ENCODE data around the gene SPIRE2. TPM values are rescaled to one million over a fixed set of nuclear protein-coding genes. Genes with fewer than 3 reads are reported as not detected.

SPIRE2 gene
- total and polyA plus RNA-seq, 2 of the 13 experiments (the other 11 are each of a cell fraction or from before 2014, with no cell fraction given): 13.3 to 37.5 TPM

GRCh38 chr16:89831810-89832328 is 3.6 kb downstream of the SPIRE2 start:
- peaks cover 26% of the 10 kb centered on the region for H3K79me2 ChIP-seq (ENCODE audit: insufficient read depth, low read length)
- H3K4me2 ChIP-seq (ENCODE audit: low read depth, low read length): no peak overlapping the region
- intact Hi-C loops (cut with micrococcal nuclease; ENCODE audit: unreplicated experiment): no loop called here
- H3K4me3 ChIP-seq (replicated peaks in 1 of 3; ENCODE audit: insufficient read depth in 1 of 3, low read depth in 2 of 3, low read length in 3 of 3): no peak overlapping the region
- H3K27ac ChIP-seq (ENCODE audit: extremely low read length, insufficient read depth, low read length): no peak overlapping the region
- H3K9me3 ChIP-seq (ENCODE audit: low read length): no peaks in the 10 kb centered on the region
- FAIRE-seq: no peak
- no peak overlapping the region for H2AFZ ChIP-seq (ENCODE audit: low read length)
- ChIA-PET CTCF (ENCODE audit: low intra/inter-chr PET ratio, low total read pairs) (no interaction called here), POLR2A (interaction anchor here (2.8 kb wide), 1 partner anchor 10 kb away, joined by 15 read pairs; no protein-coding TSS in a partner anchor)
- BruUV-seq (replicated peaks): no TSS peak
- no peak overlapping the region for H3K9ac ChIP-seq (ENCODE audit: insufficient read depth, low read depth, low read length)
- H3K4me1 ChIP-seq (ENCODE audit: insufficient read depth, low read length): peaks cover 60% of the 10 kb centered on the region
- no peak for DNase-seq (ENCODE audit: low spot score)
- in situ Hi-C loops (cut with HindIII; ENCODE audit: extremely low pct_ligation_motif_present, low pct_unique_long_range_greater_than_20kb): no loop called here
- TF ChIP-seq RBFOX2 (IDR thresholded peaks at IDR 0.05; ENCODE audit: low read depth, low read length) (peak; percentile 74), AGO2 (optimal IDR thresholded peaks at IDR 0.05; ENCODE audit: low read depth, low read length) (peak; percentile 91), EED (CRISPR knock-in tag; IDR thresholded peaks at IDR 0.05) (0 out of 2 replicates have a peak, but pooled peaks have one; percentile 24), ZFX (CRISPR knock-in tag; IDR thresholded peaks at IDR 0.05; ENCODE audit: low read depth) (0 out of 2 replicates have a peak, but pooled peaks have one; percentile 11), MXI1 (IDR thresholded peaks at IDR 0.05; ENCODE audit: borderline replicate concordance, low read depth, low read length) (no peak), SRSF4 (IDR thresholded peaks at IDR 0.05; ENCODE audit: low read depth, low read length, poor library complexity, severe bottlenecking) (no peak), RBM22 (optimal IDR thresholded peaks at IDR 0.05; ENCODE audit: low read length) (peak; percentile 76), ZBTB38 (CRISPR knock-in tag; IDR thresholded peaks at IDR 0.05) (peak; percentile 70), KMT2A (CRISPR knock-in tag; IDR thresholded peaks at IDR 0.05) (no peak), ZNF589 (CRISPR knock-in tag; conservative IDR thresholded peaks at IDR 0.05) (no peak), ZNF687 (CRISPR knock-in tag; IDR thresholded peaks at IDR 0.05) (0 out of 2 replicates have a peak, but pooled peaks have one; percentile 25), HIVEP1 (CRISPR knock-in tag; IDR thresholded peaks at IDR 0.05) (no peak)
- peaks cover 4 to 6% of the 10 kb centered on the region in 2 experiments; a peak in 3 of 5 replicates for H3K36me3 ChIP-seq (replicated peaks in 1 of 2; ENCODE audit: control insufficient read depth in 1 of 2, insufficient read depth in 2 of 2, low read length in 2 of 2)
- H3K27me3 ChIP-seq (ENCODE audit: control insufficient read depth in 1 of 2, insufficient read depth in 2 of 2, low read length in 2 of 2): no peaks in the 10 kb centered on the region; a peak in 1 of 5 replicates
- no peak for ATAC-seq
- 98% methylated on average over 25 of the region's 25 CpGs for WGBS (ENCODE audit: low lambda C conversion rate)
- H4K20me1 ChIP-seq (ENCODE audit: insufficient read depth, low read length): peaks cover 10% of the 10 kb centered on the region; the same call in 1 of the 2 replicates

Data from HepG2 (cell line).